ENCODE results near the gene BIN1.

Gene BIN1

GRCh38 chr2:127052771-127053691, 53.9 kb downstream of the BIN1 start:
- H3K27me3 ChIP-seq (ENCODE audit: control insufficient read depth, insufficient read depth, low read length): no peaks in the 10 kb centered on the region
- peaks cover 74% of the 10 kb centered on the region for H3K36me3 ChIP-seq (ENCODE audit: insufficient read depth, low read length)
- H3K4me3 ChIP-seq (ENCODE audit: low read length): no peak overlapping the region
- no peaks in the 10 kb centered on the region for H3K4me1 ChIP-seq (ENCODE audit: control insufficient read depth, insufficient read depth, low read length)
- H3K9ac ChIP-seq (ENCODE audit: low read depth, low read length): no peak overlapping the region
- H3K9me3 ChIP-seq (replicated peaks; ENCODE audit: low read length): no peaks in the 10 kb centered on the region
- no peak overlapping the region for H3K4me2 ChIP-seq (ENCODE audit: low read length)

GRCh38 chr2:127052057-127052770, 54.7 kb downstream of the BIN1 start:
- H3K4me2 ChIP-seq (ENCODE audit: low read length): no peak overlapping the region
- no peak overlapping the region for H3K4me3 ChIP-seq (ENCODE audit: low read length)
- H3K9me3 ChIP-seq (replicated peaks; ENCODE audit: low read length): no peaks in the 10 kb centered on the region
- H3K4me1 ChIP-seq (ENCODE audit: control insufficient read depth, insufficient read depth, low read length): no peaks in the 10 kb centered on the region
- peaks cover 74% of the 10 kb centered on the region for H3K36me3 ChIP-seq (ENCODE audit: insufficient read depth, low read length)
- no peak overlapping the region for H3K9ac ChIP-seq (ENCODE audit: low read depth, low read length)
- H3K27me3 ChIP-seq (ENCODE audit: control insufficient read depth, insufficient read depth, low read length): no peaks in the 10 kb centered on the region

GRCh38 chr2:127051116-127052056, 55.6 kb downstream of the BIN1 start:
- no peaks in the 10 kb centered on the region for H3K27me3 ChIP-seq (ENCODE audit: control insufficient read depth, insufficient read depth, low read length)
- H3K36me3 ChIP-seq (ENCODE audit: insufficient read depth, low read length): peaks cover 72% of the 10 kb centered on the region
- no peak overlapping the region for H3K4me2 ChIP-seq (ENCODE audit: low read length)
- no peak overlapping the region for H3K4me3 ChIP-seq (ENCODE audit: low read length)
- H3K9ac ChIP-seq (ENCODE audit: low read depth, low read length): no peak overlapping the region
- peaks cover 7% of the 10 kb centered on the region for H3K4me1 ChIP-seq (ENCODE audit: control insufficient read depth, insufficient read depth, low read length)
- H3K9me3 ChIP-seq (replicated peaks; ENCODE audit: low read length): no peaks in the 10 kb centered on the region

- Histone ChIP-seq H3K27me3 (ENCODE audit: control insufficient read depth, insufficient read depth, low read length) (no peaks in the 10 kb centered on the region), H3K4me3 (ENCODE audit: low read length) (no peak overlapping the region), H3K36me3 (ENCODE audit: insufficient read depth, low read length) (peaks cover 66% of the 10 kb centered on the region), H3K9me3 (replicated peaks; ENCODE audit: low read length) (no peaks in the 10 kb centered on the region), H3K9ac (ENCODE audit: low read depth, low read length) (no peak overlapping the region), H3K4me1 (ENCODE audit: control insufficient read depth, insufficient read depth, low read length) (peaks cover 13% of the 10 kb centered on the region), H3K4me2 (ENCODE audit: low read length) (no peak overlapping the region)
Observed at GRCh38 chr2:127050803-127051115, 56.2 kb downstream of the BIN1 start.

GRCh38 chr2:127049927-127050802, 56.8 kb downstream of the BIN1 start:
- no peak overlapping the region for H3K9ac ChIP-seq (ENCODE audit: low read depth, low read length)
- no peaks in the 10 kb centered on the region for H3K27me3 ChIP-seq (ENCODE audit: control insufficient read depth, insufficient read depth, low read length)
- peaks cover 16% of the 10 kb centered on the region for H3K4me1 ChIP-seq (ENCODE audit: control insufficient read depth, insufficient read depth, low read length)
- no peak overlapping the region for H3K4me3 ChIP-seq (ENCODE audit: low read length)
- H3K9me3 ChIP-seq (replicated peaks; ENCODE audit: low read length): no peaks in the 10 kb centered on the region
- peaks cover 66% of the 10 kb centered on the region for H3K36me3 ChIP-seq (ENCODE audit: insufficient read depth, low read length)
- H3K4me2 ChIP-seq (ENCODE audit: low read length): no peak overlapping the region

- Histone ChIP-seq H3K4me3 (ENCODE audit: low read length) (no peak overlapping the region), H3K27me3 (ENCODE audit: control insufficient read depth, insufficient read depth, low read length) (no peaks in the 10 kb centered on the region), H3K36me3 (ENCODE audit: insufficient read depth, low read length) (peaks cover 60% of the 10 kb centered on the region), H3K9me3 (replicated peaks; ENCODE audit: low read length) (no peaks in the 10 kb centered on the region), H3K4me2 (ENCODE audit: low read length) (no peak overlapping the region), H3K4me1 (ENCODE audit: control insufficient read depth, insufficient read depth, low read length) (peaks cover 16% of the 10 kb centered on the region), H3K9ac (ENCODE audit: low read depth, low read length) (no peak overlapping the region)
Observed at GRCh38 chr2:127048969-127049897, 57.7 kb downstream of the BIN1 start.

GRCh38 chr2:127048618-127048935, 58.4 kb downstream of the BIN1 start:
- H3K4me3 ChIP-seq (ENCODE audit: low read length): no peak overlapping the region
- H3K27me3 ChIP-seq (ENCODE audit: control insufficient read depth, insufficient read depth, low read length): no peaks in the 10 kb centered on the region
- H3K4me1 ChIP-seq (ENCODE audit: control insufficient read depth, insufficient read depth, low read length): peaks cover 16% of the 10 kb centered on the region
- no peak overlapping the region for H3K9ac ChIP-seq (ENCODE audit: low read depth, low read length)
- peaks cover 54% of the 10 kb centered on the region for H3K36me3 ChIP-seq (ENCODE audit: insufficient read depth, low read length)
- H3K9me3 ChIP-seq (replicated peaks; ENCODE audit: low read length): no peaks in the 10 kb centered on the region
- H3K4me2 ChIP-seq (ENCODE audit: low read length): no peak overlapping the region

GRCh38 chr2:127047716-127048617, 59.0 kb downstream of the BIN1 start:
- Histone ChIP-seq H3K9ac (ENCODE audit: low read depth, low read length) (no peak overlapping the region), H3K4me3 (ENCODE audit: low read length) (no peak overlapping the region), H3K36me3 (ENCODE audit: insufficient read depth, low read length) (peaks cover 48% of the 10 kb centered on the region), H3K4me1 (ENCODE audit: control insufficient read depth, insufficient read depth, low read length) (peaks cover 16% of the 10 kb centered on the region), H3K4me2 (ENCODE audit: low read length) (no peak overlapping the region), H3K9me3 (replicated peaks; ENCODE audit: low read length) (no peaks in the 10 kb centered on the region), H3K27me3 (ENCODE audit: control insufficient read depth, insufficient read depth, low read length) (no peaks in the 10 kb centered on the region)

GRCh38 chr2:127047054-127047453, 59.9 kb downstream of the BIN1 start:
- Histone ChIP-seq H3K4me2 (ENCODE audit: low read length) (no peak overlapping the region), H3K4me3 (ENCODE audit: low read length) (no peak overlapping the region), H3K9ac (ENCODE audit: low read depth, low read length) (no peak overlapping the region), H3K9me3 (replicated peaks; ENCODE audit: low read length) (no peaks in the 10 kb centered on the region), H3K36me3 (ENCODE audit: insufficient read depth, low read length) (peaks cover 44% of the 10 kb centered on the region), H3K27me3 (ENCODE audit: control insufficient read depth, insufficient read depth, low read length) (no peaks in the 10 kb centered on the region), H3K4me1 (ENCODE audit: control insufficient read depth, insufficient read depth, low read length) (peaks cover 16% of the 10 kb centered on the region)
